Activated B cell treated with CpG ODN at 0.5 μM for 24 hours (primary cell): ENCODE data around the gene MED13L. TPM values are rescaled to one million over a fixed set of nuclear protein-coding genes. Genes with fewer than 3 reads are reported as not detected.

Experiments
- ATAC-seq: fragments of 200-7000 bp; cut with Tn5 transposase; one replicate; pipeline ENCODE4 v1.10.0; 2021; ENCODE audit warnings: low read depth, mild to moderate bottlenecking, moderate library complexity
- CTCF ChIA-PET: fragments of 350-600 bp; sonication (Branson Sonifier 250); formaldehyde crosslinking; loops from one replicate; lab custom pipeline; 2021; ENCODE audit warnings: antibody characterized with exemption; lab: Charles Lee
- POLR2A ChIA-PET: fragments of 350-600 bp; sonication (Branson Sonifier 250); formaldehyde crosslinking; loops from one replicate; lab custom pipeline; 2021; ENCODE audit warnings: antibody characterized with exemption; lab: Charles Lee
- DNase-seq: peaks from one replicate; pipeline ENCODE4 v3.0.0; 2022
- H3K27ac Mint-ChIP-seq: one replicate; pipeline ENCODE4 v1.8.0; 2020; ENCODE audit warnings: mixed read lengths
- H3K27me3 Mint-ChIP-seq: one replicate; pipeline ENCODE4 v1.8.0; 2021; ENCODE audit warnings: mixed read lengths
- H3K36me3 Mint-ChIP-seq: one replicate; pipeline ENCODE4 v1.8.0; 2021; ENCODE audit warnings: low read depth, mixed read lengths
- H3K4me1 Mint-ChIP-seq: one replicate; pipeline ENCODE4 v1.8.0; 2021; ENCODE audit warnings: mixed read lengths
- H3K4me3 Mint-ChIP-seq: one replicate; pipeline ENCODE4 v1.8.0; 2020; ENCODE audit warnings: mild to moderate bottlenecking, mixed read lengths
- H3K9me3 Mint-ChIP-seq: one replicate; pipeline ENCODE4 v1.8.0; 2020; ENCODE audit warnings: mixed read lengths
- intact Hi-C: fragments of 100-400 bp; cut with micrococcal nuclease; formaldehyde crosslinking; loops from one replicate; pipeline ENCODE4 v1.15.1; 2024
- total RNA-seq: library from RNA; stranded (reverse); gene quantifications from 2 replicates; pipeline ENCODE4 v1.2.3, GENCODE V29; 2022
- TF ChIP-seq, protein P1 (sequence below): fragments of 200-600 bp; IDR thresholded peaks from one replicate; pipeline ENCODE4 v1.8.0; 2022; ENCODE audit warnings: antibody characterized with exemption, mild to moderate bottlenecking

Gene MED13L
- total RNA-seq, 1 donor from 2014 or later, result 183 TPM

GRCh38 chr12:116068853-116069252 is 208.6 kb downstream of the MED13L start:
- intact Hi-C loops, result loop anchor here (5.0 kb wide), 1 partner anchor 33 kb away; no protein-coding TSS in a partner anchor
- no peak overlapping the region for H3K4me3 Mint-ChIP-seq
- no peak for DNase-seq
- no peaks in the 10 kb centered on the region for H3K9me3 Mint-ChIP-seq
- POLR2A ChIA-PET, result no interaction called here
- no peaks in the 10 kb centered on the region for H3K36me3 Mint-ChIP-seq
- no peak for ATAC-seq
- TF ChIP-seq, protein P1, sequence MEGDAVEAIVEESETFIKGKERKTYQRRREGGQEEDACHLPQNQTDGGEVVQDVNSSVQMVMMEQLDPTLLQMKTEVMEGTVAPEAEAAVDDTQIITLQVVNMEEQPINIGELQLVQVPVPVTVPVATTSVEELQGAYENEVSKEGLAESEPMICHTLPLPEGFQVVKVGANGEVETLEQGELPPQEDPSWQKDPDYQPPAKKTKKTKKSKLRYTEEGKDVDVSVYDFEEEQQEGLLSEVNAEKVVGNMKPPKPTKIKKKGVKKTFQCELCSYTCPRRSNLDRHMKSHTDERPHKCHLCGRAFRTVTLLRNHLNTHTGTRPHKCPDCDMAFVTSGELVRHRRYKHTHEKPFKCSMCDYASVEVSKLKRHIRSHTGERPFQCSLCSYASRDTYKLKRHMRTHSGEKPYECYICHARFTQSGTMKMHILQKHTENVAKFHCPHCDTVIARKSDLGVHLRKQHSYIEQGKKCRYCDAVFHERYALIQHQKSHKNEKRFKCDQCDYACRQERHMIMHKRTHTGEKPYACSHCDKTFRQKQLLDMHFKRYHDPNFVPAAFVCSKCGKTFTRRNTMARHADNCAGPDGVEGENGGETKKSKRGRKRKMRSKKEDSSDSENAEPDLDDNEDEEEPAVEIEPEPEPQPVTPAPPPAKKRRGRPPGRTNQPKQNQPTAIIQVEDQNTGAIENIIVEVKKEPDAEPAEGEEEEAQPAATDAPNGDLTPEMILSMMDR, result no peak
- no peaks in the 10 kb centered on the region for H3K27me3 Mint-ChIP-seq
- H3K4me1 Mint-ChIP-seq, result peaks cover 37% of the 10 kb centered on the region
- CTCF ChIA-PET, result interaction anchor here (2.3 kb wide), 1 partner anchor 167 kb away, joined by 11 read pairs; no protein-coding TSS in a partner anchor
- no peak overlapping the region for H3K27ac Mint-ChIP-seq

- Mint-ChIP-seq H3K9me3 (no peaks in the 10 kb centered on the region), H3K36me3 (no peaks in the 10 kb centered on the region), H3K27me3 (no peaks in the 10 kb centered on the region), H3K27ac (no peak overlapping the region), H3K4me3 (no peak overlapping the region), H3K4me1 (peaks cover 37% of the 10 kb centered on the region)
- ChIA-PET CTCF (interaction anchor here (1.0 to 2.3 kb wide), 2 partner anchors 70 to 168 kb away, joined by 3 to 11 read pairs; no protein-coding TSS in a partner anchor), POLR2A (interaction anchor here (0.7 kb wide), 1 partner anchor 19 kb away, joined by 3 read pairs; no protein-coding TSS in a partner anchor)
- DNase-seq, result no peak
- TF ChIP-seq, protein P1, result no peak
- no peak for ATAC-seq
- intact Hi-C loops, result loop anchor here (5.0 kb wide), 1 partner anchor 34 kb away; no protein-coding TSS in a partner anchor
Observed at GRCh38 chr12:116068371-116068770, 209.1 kb downstream of the MED13L start.

DNA sequence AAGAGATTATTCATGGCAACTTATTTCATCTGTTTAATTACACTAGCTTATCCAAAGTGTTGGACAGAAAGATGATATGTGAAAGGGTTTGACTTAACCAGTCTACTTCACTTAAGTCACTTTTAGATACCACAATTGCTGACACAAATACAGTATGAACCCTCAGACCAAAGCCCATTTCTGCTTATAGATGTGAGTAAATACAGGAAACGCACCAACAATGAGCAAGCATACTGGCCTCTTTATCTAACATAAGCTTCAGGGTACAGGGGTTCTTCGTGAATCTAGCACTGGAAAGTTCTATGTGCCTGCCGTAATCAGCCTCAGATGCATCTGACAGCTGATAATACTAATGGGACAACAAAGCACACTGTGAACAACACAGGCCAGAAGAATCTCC is 209.6 kb downstream of the MED13L start:
- TF ChIP-seq, protein P1, result no peak
- intact Hi-C loops, result loop anchor here (2.0 to 5.0 kb wide), 4 partner anchors 34 to 641 kb away; partner anchors contain the start of gene MED13L
- ChIA-PET POLR2A (interaction anchor here (0.7 kb wide), 1 partner anchor 19 kb away, joined by 3 read pairs; no protein-coding TSS in a partner anchor), CTCF (interaction anchor here (0.8 to 2.3 kb wide), 4 partner anchors 70 to 641 kb away, joined by 3 to 11 read pairs (median 6); no protein-coding TSS in a partner anchor)
- no peak overlapping the region for H3K27ac Mint-ChIP-seq
- no peaks in the 10 kb centered on the region for H3K27me3 Mint-ChIP-seq
- no peak overlapping the region for H3K4me3 Mint-ChIP-seq
- H3K4me1 Mint-ChIP-seq, result peaks cover 37% of the 10 kb centered on the region
- no peak for DNase-seq
- no peaks in the 10 kb centered on the region for H3K9me3 Mint-ChIP-seq
- ATAC-seq, result no peak
- H3K36me3 Mint-ChIP-seq, result no peaks in the 10 kb centered on the region

DNA sequence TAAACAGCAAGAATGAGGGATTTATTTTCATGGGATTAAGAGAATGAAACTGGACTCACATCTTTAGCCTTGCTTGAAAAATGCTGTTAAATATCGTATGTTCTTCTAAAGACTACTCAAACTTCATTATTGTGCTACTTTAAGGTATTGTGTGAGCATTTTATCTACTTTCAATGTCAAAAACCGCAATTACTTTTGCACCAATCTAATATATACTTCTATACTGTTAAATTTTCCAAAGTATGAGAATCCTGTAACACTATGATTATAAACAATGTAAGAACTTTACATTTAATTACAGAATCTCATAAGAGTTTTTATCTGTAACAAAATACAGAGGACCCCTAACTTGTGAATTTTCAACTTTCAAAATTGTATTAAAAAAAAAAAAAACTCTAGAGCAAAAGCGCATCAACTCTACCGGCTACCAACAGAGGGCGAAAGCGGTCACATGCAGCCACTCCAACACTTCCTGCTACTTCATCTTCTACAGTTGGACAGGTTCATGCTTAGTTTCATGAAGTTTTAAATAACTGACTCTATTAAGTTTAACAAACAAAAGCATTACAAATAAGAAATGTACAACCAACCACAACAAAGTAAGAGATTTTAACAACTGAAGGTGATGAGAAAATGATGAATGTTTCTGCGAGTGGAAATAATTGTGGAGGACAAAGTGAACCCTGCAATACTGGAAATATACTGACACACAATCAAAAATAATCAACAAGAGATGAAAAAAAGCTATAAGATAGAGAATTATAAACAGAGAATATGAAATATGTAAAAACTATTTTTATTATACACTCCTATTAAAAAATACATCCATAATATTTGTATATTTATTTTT is 210.9 kb downstream of the MED13L start:
- Mint-ChIP-seq H3K27ac (peak overlapping the region; percentile 60), H3K4me3 (no peak overlapping the region), H3K9me3 (no peaks in the 10 kb centered on the region), H3K4me1 (peaks cover 44% of the 10 kb centered on the region), H3K27me3 (no peaks in the 10 kb centered on the region), H3K36me3 (no peaks in the 10 kb centered on the region)
- DNase-seq (peak; percentile 34), ATAC-seq (peak; percentile 71)
- intact Hi-C loops, result loop anchor here (1.0 to 5.0 kb wide), 6 partner anchors 36 to 642 kb away; partner anchors contain the start of gene MED13L
- POLR2A ChIA-PET, result no interaction called here
- TF ChIP-seq, protein P1, result peak; percentile 96
- CTCF ChIA-PET, result interaction anchor here (1.0 to 2.3 kb wide), 4 partner anchors 170 to 629 kb away, joined by 3 to 11 read pairs (median 7); no protein-coding TSS in a partner anchor
